HTR-8/SVneo (cell line): Measurements from ENCODE around the gene MAGEB5.
"Not testable (repeated sequence)": the region's sequence is repeated elsewhere in the genome, so short reads cannot be mapped to it uniquely, and the experiment has no call there.

ENCODE experiments used
- DNase-seq: peaks from one replicate; pipeline ENCODE4 v3.0.0; 2011; ENCODE audit warnings: low spot score, mixed read lengths; ENCODE audit not compliant: insufficient read length
- FAIRE-seq: peaks from 2 replicates; lab custom pipeline; 2011; peaks lifted over from hg19 to GRCh38; lab: Jason Lieb, UNC

The MAGEB5 gene

GRCh38 chrX:26215869-26216268, at the start of gene MAGEB5:
Gene MAGEB5 (plus strand): TSS chrX:26216169. CDS start chrX:26217302, 1,133 bp downstream.
- FAIRE-seq, result no peak

GRCh38 chrX:26192204-26192603, 23.8 kb upstream of the MAGEB5 start, which contains the start of gene MAGEB6:
Gene MAGEB6 (plus strand): TSS chrX:26192440. CDS start chrX:26193847, 1,407 bp downstream.
- DNase-seq, result no peak
- no peak for FAIRE-seq

More at GRCh38 chrX:26215869-26216268, at the start of gene MAGEB5:
- DNase-seq, result no peak

- DNase-seq, result no peak
- FAIRE-seq, result no peak
Observed at GRCh38 chrX:26203561-26203960, 12.4 kb upstream of the MAGEB5 start.

DNA sequence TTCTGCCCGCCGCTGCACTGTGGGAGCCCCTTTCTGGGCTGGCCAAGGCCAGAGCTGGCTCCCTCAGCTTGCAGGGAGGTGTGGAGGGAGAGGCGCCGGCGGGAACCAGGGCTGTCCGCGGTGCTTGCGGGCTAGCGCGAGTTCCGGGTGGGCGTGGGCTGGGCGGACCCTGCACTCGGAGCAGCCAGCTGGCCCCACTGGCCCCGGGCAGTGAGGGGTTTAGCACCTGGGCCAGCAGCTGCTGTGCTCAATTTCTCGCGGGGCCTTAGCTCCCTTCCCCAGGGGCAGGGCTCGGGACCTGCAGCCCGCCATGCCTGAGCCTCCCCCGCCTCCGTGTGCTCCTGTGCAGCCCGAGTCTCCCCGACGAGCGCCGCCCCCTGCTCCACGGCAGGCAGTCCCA, 11.3 kb upstream of the MAGEB5 start:
- not testable (repeated sequence) for FAIRE-seq, DNase-seq

DNA sequence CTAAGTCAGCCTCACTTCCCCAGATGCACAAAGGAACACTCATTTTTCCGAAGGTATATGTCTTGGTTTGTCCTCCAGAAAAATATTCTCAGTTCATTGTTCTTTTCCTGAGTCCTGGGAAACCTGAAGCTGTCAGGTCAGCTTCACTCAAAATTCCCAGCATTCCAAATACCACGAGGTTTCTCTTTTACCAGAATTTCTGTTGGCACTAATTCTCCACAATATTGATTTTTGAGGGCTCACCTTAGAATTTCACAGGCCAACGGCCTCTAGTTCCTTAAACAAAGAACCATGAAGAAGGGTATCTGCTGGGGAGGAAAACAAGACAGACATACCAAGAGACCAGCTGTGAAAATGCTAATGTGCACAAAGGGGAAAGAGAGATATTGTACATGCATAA, 8.0 kb upstream of the MAGEB5 start:
- DNase-seq (no peak), FAIRE-seq (no peak)

DNA sequence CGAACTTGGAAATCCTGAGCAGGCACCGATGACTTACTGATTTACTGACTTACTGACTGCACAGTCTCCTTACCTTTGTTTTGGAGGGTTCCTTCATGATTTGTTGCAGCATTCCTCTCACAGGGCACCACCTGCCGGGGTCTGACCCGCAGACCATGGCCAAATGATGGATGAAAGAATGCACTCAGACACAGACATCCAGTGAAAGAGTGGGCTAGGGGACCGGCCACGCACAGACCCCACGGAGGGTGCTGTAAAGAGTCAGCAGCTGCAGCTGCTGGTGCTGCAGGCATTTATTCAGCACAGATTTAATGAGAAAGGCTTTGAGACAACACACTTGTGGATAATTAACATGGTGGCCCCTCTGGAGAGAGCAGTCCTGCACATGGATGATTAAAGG, 3.4 kb downstream of the MAGEB5 start:
- FAIRE-seq (no peak), DNase-seq (no peak)

DNA sequence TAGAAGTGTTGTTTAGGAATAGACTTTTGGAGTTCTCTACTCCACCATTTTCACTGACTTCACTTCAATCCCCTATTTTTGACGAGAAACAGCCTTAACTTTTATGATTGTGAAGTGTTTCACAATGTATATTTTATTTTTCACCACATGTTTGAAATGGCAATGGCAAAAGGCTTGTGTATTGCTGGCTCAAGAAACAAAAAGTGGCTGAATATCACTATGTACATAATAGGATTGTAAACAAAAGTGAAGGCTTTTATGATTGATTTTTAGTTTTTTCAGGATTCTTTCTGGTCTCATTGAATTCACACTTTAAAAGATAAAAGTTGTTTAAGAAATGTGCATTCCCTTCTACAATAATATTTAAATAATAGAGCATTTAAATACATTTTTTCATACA, 18.2 kb downstream of the MAGEB5 start:
- DNase-seq (no peak), FAIRE-seq (no peak)

- FAIRE-seq (no peak), DNase-seq (no peak)
Observed at GRCh38 chrX:26253526-26253925, 37.6 kb downstream of the MAGEB5 start.

DNA sequence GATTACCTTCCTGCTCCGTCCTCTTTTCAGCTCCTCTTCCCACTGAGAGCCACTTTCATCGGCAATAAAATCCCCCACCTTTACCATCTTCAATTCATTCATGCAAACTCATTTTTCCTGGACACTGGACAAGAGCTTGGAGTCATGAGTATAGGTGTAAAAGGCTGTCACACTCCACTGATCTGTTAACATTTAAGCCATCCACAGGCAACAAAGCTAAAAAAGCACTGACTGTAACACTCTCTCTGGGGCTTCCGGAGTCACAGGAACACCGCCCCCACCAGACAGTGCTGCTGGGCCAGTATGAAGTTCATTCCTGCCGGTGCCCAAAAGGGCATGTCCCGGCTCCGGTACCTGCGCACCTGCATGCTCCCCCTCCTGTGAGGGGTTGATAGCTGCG, 38.5 kb downstream of the MAGEB5 start:
- no peak for DNase-seq
- FAIRE-seq, result no peak

DNA sequence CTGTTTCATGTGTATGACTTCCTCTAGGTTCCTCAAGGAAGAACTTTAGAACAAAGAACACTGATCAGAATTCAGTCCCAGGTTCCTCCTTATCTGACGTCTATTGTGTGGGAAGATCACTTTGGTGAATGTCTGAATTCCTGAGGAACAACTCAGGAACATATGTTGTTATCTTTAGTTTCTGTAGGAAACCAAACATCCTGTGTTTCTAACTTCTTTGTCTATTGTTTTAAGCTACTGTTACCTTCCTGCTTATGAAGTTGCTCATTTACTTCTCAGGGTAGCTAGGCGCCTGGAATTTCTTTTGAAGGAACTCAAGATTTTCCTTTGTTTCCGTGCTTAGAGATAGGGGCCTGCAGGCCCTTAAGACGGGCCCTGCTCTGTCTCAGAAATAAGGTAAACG, 46.2 kb downstream of the MAGEB5 start:
- DNase-seq (peak; percentile 4), FAIRE-seq (no peak)
